CD8-positive, alpha-beta memory T cell (primary cell): ENCODE results near the gene TANC1. TPM values are rescaled to one million over a fixed set of nuclear protein-coding genes. Genes with fewer than 3 reads are reported as not detected.

Experiments used
- CTCF ChIA-PET: fragments of 350-600 bp; sonication (Branson Sonifier 250); formaldehyde crosslinking; loops from one replicate; lab custom pipeline; 2021; ENCODE audit warnings: antibody characterized with exemption; lab: Charles Lee
- POLR2A ChIA-PET: fragments of 350-600 bp; sonication (Branson Sonifier 250); formaldehyde crosslinking; loops from one replicate; lab custom pipeline; 2021; ENCODE audit warnings: antibody characterized with exemption; lab: Charles Lee
- DNase-seq, 5 donors: peaks; one replicate each; pipeline versions ENCODE4 v3.0.0 to v3.0.0-alpha.2; 2020 to 2022; ENCODE audit warnings: mixed read lengths in 1 of 5
- H3K27ac ChIP-seq: one replicate; pipeline ENCODE4 v1.7.0; 2013; ENCODE audit warnings: low read depth, mild to moderate bottlenecking, low read length, moderate library complexity
- H3K27me3 ChIP-seq: 2 replicates; pipeline ENCODE4 v1.7.0; 2013; ENCODE audit warnings: low read length, mild to moderate bottlenecking; ENCODE audit not compliant: insufficient read depth, poor library complexity, severe bottlenecking
- H3K36me3 ChIP-seq: 2 replicates; pipeline ENCODE4 v1.7.0; 2013; ENCODE audit warnings: mild to moderate bottlenecking, low read length, moderate library complexity; ENCODE audit not compliant: insufficient read depth
- H3K4me1 ChIP-seq: 2 replicates; pipeline ENCODE4 v1.7.0; 2013; ENCODE audit warnings: mild to moderate bottlenecking, low read length, moderate library complexity; ENCODE audit not compliant: insufficient read depth
- H3K4me3 ChIP-seq: 2 replicates; pipeline ENCODE4 v1.7.0; 2013; ENCODE audit warnings: mild to moderate bottlenecking, low read length
- H3K9me3 ChIP-seq: 2 replicates; pipeline ENCODE4 v1.7.0; 2013; ENCODE audit warnings: mild to moderate bottlenecking, low read length
- H3K27ac Mint-ChIP-seq, 8 donors: one replicate each; pipeline ENCODE4 v1.8.0; 2020 to 2021; ENCODE audit warnings: mixed read lengths in 8 of 8, mild to moderate bottlenecking in 6 of 8, inconsistent platforms in 3 of 8, moderate library complexity in 3 of 8
- H3K27me3 Mint-ChIP-seq, 2 donors: one replicate each; pipeline ENCODE4 v1.8.0; 2020 to 2021; ENCODE audit warnings: mixed read lengths in 2 of 2, mild to moderate bottlenecking in 1 of 2, moderate library complexity in 1 of 2
- H3K36me3 Mint-ChIP-seq, 3 donors: one replicate each; pipeline ENCODE4 v1.8.0; 2020 to 2021; ENCODE audit warnings: mixed read lengths in 3 of 3, inconsistent platforms in 1 of 3, mild to moderate bottlenecking in 1 of 3
- H3K4me1 Mint-ChIP-seq, 3 donors: one replicate each; pipeline ENCODE4 v1.8.0; 2020 to 2021; ENCODE audit warnings: mixed read lengths in 3 of 3, inconsistent platforms in 1 of 3, mild to moderate bottlenecking in 1 of 3
- H3K4me3 Mint-ChIP-seq, 7 donors: one replicate each; pipeline ENCODE4 v1.8.0; 2020 to 2021; ENCODE audit warnings: mixed read lengths in 7 of 7, mild to moderate bottlenecking in 6 of 7, moderate library complexity in 4 of 7, inconsistent platforms in 2 of 7
- H3K9me3 Mint-ChIP-seq, 5 donors: one replicate each; pipeline ENCODE4 v1.8.0; 2020 to 2022; ENCODE audit warnings: mixed read lengths in 5 of 5, mild to moderate bottlenecking in 3 of 5, moderate library complexity in 2 of 5, inconsistent platforms in 1 of 5
- polyA plus RNA-seq: library from polyadenylated mRNA; unstranded; fragments of 300-500 nt; fragmentation: Illumina TruSeq; gene quantifications from one replicate; pipeline ENCODE4 v1.2.3, GENCODE V29; 2021
- total RNA-seq, 2 experiments: library from RNA; stranded (reverse); gene quantifications; one replicate each; pipeline ENCODE4 v1.2.3, GENCODE V29; 2021

Gene TANC1
- total and polyA plus RNA-seq, 3 experiments from 2014 or later, result 0.11 to 0.64 (median 0.13) TPM

DNA sequence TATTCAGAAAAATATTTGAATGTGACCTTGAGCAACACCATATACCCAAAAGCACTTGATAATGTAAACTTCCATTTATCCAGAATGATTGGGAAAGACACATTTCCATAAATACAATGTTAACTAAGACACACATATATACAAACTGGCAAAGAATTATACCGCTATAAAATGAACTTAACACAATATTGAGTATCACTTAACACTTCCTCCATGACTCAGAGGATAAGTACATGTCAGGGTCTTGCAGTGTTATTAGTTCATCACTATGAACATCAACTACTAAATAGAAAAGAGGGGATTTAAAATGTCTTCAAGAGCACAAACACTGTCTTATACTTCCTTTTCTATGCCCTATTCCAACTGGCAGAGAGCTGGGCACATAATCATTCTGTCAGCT, 299.5 kb downstream of the TANC1 start:
- no peaks in the 10 kb centered on the region for H3K36me3 ChIP-seq
- DNase-seq, result no peak
- H3K4me1 Mint-ChIP-seq, result peaks cover 0 to 1% (median 0%) of the 10 kb centered on the region in 3 donors
- POLR2A ChIA-PET, result no interaction called here
- H3K27ac ChIP-seq, result no peak overlapping the region
- CTCF ChIA-PET, result no interaction called here
- no peaks in the 10 kb centered on the region for H3K9me3 ChIP-seq
- peaks cover 18 to 41% (median 22%) of the 10 kb centered on the region in 3 donors for H3K36me3 Mint-ChIP-seq
- H3K4me1 ChIP-seq, result no peaks in the 10 kb centered on the region
- H3K27me3 ChIP-seq, result no peaks in the 10 kb centered on the region
- no peak overlapping the region for H3K27ac Mint-ChIP-seq
- no peaks in the 10 kb centered on the region for H3K27me3 Mint-ChIP-seq
- no peaks in the 10 kb centered on the region for H3K9me3 Mint-ChIP-seq
- no peak overlapping the region for H3K4me3 ChIP-seq
- no peak overlapping the region for H3K4me3 Mint-ChIP-seq

DNA sequence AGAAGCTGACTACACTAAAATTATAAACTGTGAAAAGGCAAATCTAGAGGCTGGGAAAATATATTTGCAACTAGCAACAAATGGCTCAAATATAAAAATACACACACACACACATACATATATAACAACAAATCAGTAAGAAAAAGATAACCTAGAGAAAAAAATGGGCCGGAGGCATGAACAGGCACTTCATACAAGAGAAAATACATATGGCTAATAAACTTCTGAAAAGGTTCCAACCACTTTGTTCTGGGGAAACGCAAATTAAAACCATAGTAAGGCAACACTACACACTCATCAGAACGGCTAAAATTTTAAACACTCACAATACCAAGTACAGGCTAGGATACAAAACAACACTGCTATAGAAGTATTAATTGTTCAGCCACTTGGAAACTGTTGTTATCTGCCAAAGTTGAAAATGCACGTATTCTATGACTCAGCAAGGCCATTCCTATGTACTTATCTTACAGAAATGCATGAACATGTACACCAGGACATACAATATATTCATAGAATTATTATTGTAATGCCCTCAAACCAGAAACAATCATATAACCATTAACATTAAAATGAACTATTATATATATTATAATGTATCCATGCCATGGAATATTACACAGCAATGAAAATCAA, 302.4 kb downstream of the TANC1 start:
- Mint-ChIP-seq H3K27ac (no peak overlapping the region), H3K36me3 (peaks cover 15 to 43% (median 30%) of the 10 kb centered on the region in 3 donors), H3K27me3 (no peaks in the 10 kb centered on the region), H3K4me1 (peaks cover 8 to 19% (median 9%) of the 10 kb centered on the region in 3 donors), H3K9me3 (no peaks in the 10 kb centered on the region), H3K4me3 (no peak overlapping the region)
- POLR2A ChIA-PET, result interaction anchor here (0.6 kb wide), 1 partner anchor 16 kb away, joined by 3 read pairs; the partner anchor contains the start of gene WDSUB1
- Histone ChIP-seq H3K4me3 (no peak overlapping the region), H3K4me1 (no peaks in the 10 kb centered on the region), H3K36me3 (no peaks in the 10 kb centered on the region), H3K27ac (no peak overlapping the region), H3K27me3 (no peaks in the 10 kb centered on the region), H3K9me3 (no peaks in the 10 kb centered on the region)
- no peak for DNase-seq
- CTCF ChIA-PET, result no interaction called here

DNA sequence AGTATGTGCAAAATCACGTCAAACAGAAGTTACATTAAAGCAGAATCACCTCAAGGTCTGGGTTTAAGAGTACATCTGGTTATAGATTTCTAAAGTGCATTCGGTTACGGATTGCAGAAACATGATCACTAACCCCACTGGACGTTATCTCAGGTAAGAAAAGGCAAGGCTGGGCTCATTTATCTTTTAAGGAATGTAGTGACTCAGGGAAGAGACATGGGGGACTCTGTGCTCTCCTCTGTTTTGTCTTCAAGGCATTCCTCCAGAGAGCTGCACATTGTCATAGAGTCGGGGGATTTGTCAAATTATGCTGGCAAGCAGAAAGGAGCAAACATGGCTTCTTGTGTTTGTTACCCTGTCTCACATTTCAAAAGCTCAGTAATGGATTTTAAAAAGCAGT, 303.7 kb downstream of the TANC1 start:
- CTCF ChIA-PET, result no interaction called here
- H3K4me3 ChIP-seq, result no peak overlapping the region
- H3K36me3 Mint-ChIP-seq, result peaks cover 15 to 39% (median 30%) of the 10 kb centered on the region in 3 donors
- H3K27me3 ChIP-seq, result no peaks in the 10 kb centered on the region
- H3K27ac ChIP-seq, result no peak overlapping the region
- no peaks in the 10 kb centered on the region for H3K27me3 Mint-ChIP-seq
- POLR2A ChIA-PET, result no interaction called here
- no peak for DNase-seq
- no peak overlapping the region for H3K27ac Mint-ChIP-seq
- H3K4me1 ChIP-seq, result no peaks in the 10 kb centered on the region
- H3K9me3 ChIP-seq, result no peaks in the 10 kb centered on the region
- no peaks in the 10 kb centered on the region for H3K36me3 ChIP-seq
- no peak overlapping the region for H3K4me3 Mint-ChIP-seq
- H3K4me1 Mint-ChIP-seq, result peaks cover 8 to 19% (median 9%) of the 10 kb centered on the region in 3 donors
- no peaks in the 10 kb centered on the region for H3K9me3 Mint-ChIP-seq

DNA sequence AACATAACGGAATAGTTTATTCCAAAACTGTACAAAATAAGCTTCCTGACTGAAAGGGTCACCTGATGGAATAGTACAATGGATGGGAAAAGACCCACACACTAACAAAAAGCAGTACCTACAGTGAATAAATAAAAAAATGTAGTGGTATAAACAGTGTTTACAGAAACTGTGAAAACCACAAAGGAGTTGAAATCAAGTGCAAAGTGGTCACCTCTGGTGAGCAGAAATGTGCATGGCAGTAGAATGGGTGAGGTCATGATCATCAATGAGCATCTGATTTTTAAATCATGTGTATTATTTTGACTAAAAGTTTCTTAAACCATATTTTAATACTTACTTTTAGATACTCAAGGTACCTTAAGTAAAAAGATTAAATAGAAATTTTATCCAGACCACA, 306.7 kb downstream of the TANC1 start:
- H3K27ac Mint-ChIP-seq, result peak overlapping the region in 1 of 8 donors; percentile 4
- H3K27me3 Mint-ChIP-seq, result no peaks in the 10 kb centered on the region
- CTCF ChIA-PET, result no interaction called here

DNA sequence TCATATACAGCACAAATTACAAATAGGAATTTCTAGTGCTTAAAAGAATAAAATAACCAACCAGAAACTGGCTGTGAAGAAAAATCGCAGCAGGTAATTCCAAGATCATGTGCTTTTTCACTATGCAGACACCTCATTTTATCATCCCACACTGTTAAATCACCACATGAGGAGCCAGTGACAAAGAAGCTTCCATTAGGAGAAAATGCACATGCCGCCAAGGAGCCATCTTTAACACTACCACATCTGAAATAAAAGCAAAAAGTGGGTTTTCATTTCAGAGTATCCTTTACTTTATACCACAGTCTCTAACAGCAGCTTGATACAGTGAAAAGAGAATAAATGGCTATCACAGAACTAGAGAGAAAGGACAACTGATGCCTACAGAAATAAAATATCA, 311.3 kb downstream of the TANC1 start:
- ChIA-PET CTCF (no interaction called here), POLR2A (no interaction called here)
- no peaks in the 10 kb centered on the region for H3K4me1 ChIP-seq
- no peaks in the 10 kb centered on the region for H3K36me3 ChIP-seq
- no peaks in the 10 kb centered on the region for H3K27me3 Mint-ChIP-seq
- no peak overlapping the region for H3K27ac Mint-ChIP-seq
- H3K9me3 ChIP-seq, result no peaks in the 10 kb centered on the region
- H3K9me3 Mint-ChIP-seq, result no peaks in the 10 kb centered on the region
- H3K4me3 ChIP-seq, result no peak overlapping the region
- H3K36me3 Mint-ChIP-seq, result peaks cover 0 to 20% (median 14%) of the 10 kb centered on the region in 3 donors
- H3K4me1 Mint-ChIP-seq, result peaks cover 6 to 21% (median 8%) of the 10 kb centered on the region in 3 donors
- DNase-seq, result no peak
- no peak overlapping the region for H3K4me3 Mint-ChIP-seq
- no peak overlapping the region for H3K27ac ChIP-seq
- H3K27me3 ChIP-seq, result no peaks in the 10 kb centered on the region

More for the DNA sequence above, 306.7 kb downstream of the TANC1 start:
- no peaks in the 10 kb centered on the region for H3K4me1 ChIP-seq
- H3K27ac ChIP-seq, result no peak overlapping the region
- POLR2A ChIA-PET, result no interaction called here
- no peaks in the 10 kb centered on the region for H3K27me3 ChIP-seq
- Mint-ChIP-seq H3K4me1 (peaks cover 8 to 19% (median 8%) of the 10 kb centered on the region in 3 donors), H3K36me3 (peaks cover 8 to 46% (median 30%) of the 10 kb centered on the region in 3 donors), H3K9me3 (no peaks in the 10 kb centered on the region), H3K4me3 (no peak overlapping the region)
- H3K36me3 ChIP-seq, result no peaks in the 10 kb centered on the region
- H3K4me3 ChIP-seq, result no peak overlapping the region
- no peak for DNase-seq
- no peaks in the 10 kb centered on the region for H3K9me3 ChIP-seq

DNA sequence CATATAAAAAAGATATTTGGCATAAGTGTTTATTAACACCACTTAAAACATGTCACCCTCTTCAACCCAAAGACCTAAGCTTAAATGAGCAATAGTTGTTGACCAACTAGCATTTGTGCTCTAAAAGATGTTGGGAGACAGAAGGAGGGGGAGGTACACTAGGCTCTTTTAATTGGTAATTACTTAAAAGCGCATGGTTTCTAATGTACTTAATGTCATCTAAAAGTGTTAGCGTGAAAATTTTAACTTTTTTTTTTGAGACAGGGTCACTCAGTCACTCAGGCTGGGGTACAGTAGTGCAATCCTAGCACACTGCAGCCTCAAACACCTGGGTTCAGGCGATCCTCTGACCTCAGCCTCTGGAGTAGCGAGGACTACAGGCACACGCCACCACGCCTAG, 312.6 kb downstream of the TANC1 start:
- CTCF ChIA-PET, result no interaction called here
- peaks cover 7% of the 10 kb centered on the region for H3K4me1 ChIP-seq
- no peak overlapping the region for H3K27ac ChIP-seq
- Mint-ChIP-seq H3K27ac (no peak overlapping the region), H3K9me3 (no peaks in the 10 kb centered on the region), H3K36me3 (peaks cover 0 to 16% (median 9%) of the 10 kb centered on the region in 3 donors), H3K27me3 (no peaks in the 10 kb centered on the region), H3K4me3 (no peak overlapping the region), H3K4me1 (peaks cover 9 to 15% (median 14%) of the 10 kb centered on the region in 3 donors)
- DNase-seq, result no peak
- H3K4me3 ChIP-seq, result no peak overlapping the region
- POLR2A ChIA-PET, result no interaction called here
- H3K9me3 ChIP-seq, result no peaks in the 10 kb centered on the region
- no peaks in the 10 kb centered on the region for H3K36me3 ChIP-seq
- H3K27me3 ChIP-seq, result no peaks in the 10 kb centered on the region

Other genes with a start within 250 kb of the TANC1 start
- gene DAPL1, start 173.3 kb upstream of the TANC1 start, total RNA-seq, result not detected
- gene DAPL1, start 173.3 kb upstream of the TANC1 start, polyA plus RNA-seq, result not detected